ENCODE results near the gene CREB3L2. TPM values are rescaled to one million over a fixed set of nuclear protein-coding genes. Genes with fewer than 3 reads are reported as not detected.

The CREB3L2 gene
- total and polyA plus RNA-seq, 2 of the 13 experiments (the other 11 are each of a cell fraction or from before 2014, with no cell fraction given): 22.1 to 41.1 TPM

GRCh38 chr7:137969828-137970227 is 32.1 kb downstream of the CREB3L2 start (continued):
- TF ChIP-seq CEBPZ (IDR thresholded peaks at IDR 0.05; ENCODE audit: low read length) (no peak), FUBP1 (CRISPR knock-in tag; IDR thresholded peaks at IDR 0.05; ENCODE audit: borderline replicate concordance) (no peak), ZNF329 (CRISPR knock-in tag; IDR thresholded peaks at IDR 0.05; ENCODE audit: low read depth) (no peak), AGO2 (optimal IDR thresholded peaks at IDR 0.05; ENCODE audit: low read depth, low read length) (no peak), SNRNP70 (IDR thresholded peaks at IDR 0.05; ENCODE audit: low read depth, low read length) (no peak), ZNF484 (CRISPR knock-in tag; IDR thresholded peaks at IDR 0.05; ENCODE audit: borderline replicate concordance, low read depth) (no peak), ZBTB7A (CRISPR knock-in tag; IDR thresholded peaks at IDR 0.05) (no peak), THRA (CRISPR knock-in tag; IDR thresholded peaks at IDR 0.05; ENCODE audit: borderline replicate concordance) (no peak), HHEX (CRISPR knock-in tag; IDR thresholded peaks at IDR 0.05) (no peak), MIER3 (CRISPR knock-in tag; IDR thresholded peaks at IDR 0.05; ENCODE audit: borderline replicate concordance) (no peak), ZNF367 (CRISPR knock-in tag; IDR thresholded peaks at IDR 0.05; ENCODE audit: borderline replicate concordance) (no peak), FOXP4 (CRISPR knock-in tag; IDR thresholded peaks at IDR 0.05) (no peak)
